Measurements from ENCODE around the gene NPY.
"Not testable (repeated sequence)": the region's sequence is repeated elsewhere in the genome, so short reads cannot be mapped to it uniquely, and the experiment has no call there.

NPY gene

GRCh38 chr7:24283897-24284698, at the start of gene NPY:
NPY (plus strand) TSS chr7:24284190; CDS start chr7:24285241, 1,051 bp downstream.
- DNase-seq: no peak

- DNase-seq: no peak
These were observed 44.7 kb upstream of the NPY start for GRCh38 chr7:24239260-24239659.

GRCh38 chr7:24241206-24241605, 42.8 kb upstream of the NPY start:
- no peak for DNase-seq

GRCh38 chr7:24244554-24244953, 39.4 kb upstream of the NPY start:
- no peak for DNase-seq

- DNase-seq: no peak
These were observed 38.6 kb upstream of the NPY start for GRCh38 chr7:24245362-24245761.

- no peak for DNase-seq
These were observed 34.7 kb upstream of the NPY start for GRCh38 chr7:24249266-24249665.

GRCh38 chr7:24251568-24251967, 32.4 kb upstream of the NPY start:
- DNase-seq: no peak

- no peak for DNase-seq
These were observed 28.9 kb upstream of the NPY start for GRCh38 chr7:24255139-24255538.

- DNase-seq: not testable (repeated sequence)
These were observed 25.7 kb upstream of the NPY start for GRCh38 chr7:24258324-24258723.

GRCh38 chr7:24271938-24272337, 12.1 kb upstream of the NPY start:
- no peak for DNase-seq

GRCh38 chr7:24279512-24279911, 4.5 kb upstream of the NPY start:
- no peak for DNase-seq

GRCh38 chr7:24283554-24283896, 465 bp upstream of the NPY start:
- DNase-seq: no peak

GRCh38 chr7:24284699-24285506, 913 bp downstream of the NPY start:
- DNase-seq: no peak

GRCh38 chr7:24290004-24290641, 6.1 kb downstream of the NPY start:
- peak; percentile 35 for DNase-seq

GRCh38 chr7:24291271-24291670, 7.3 kb downstream of the NPY start:
- no peak for DNase-seq

- no peak for DNase-seq
These were observed 13.4 kb downstream of the NPY start for GRCh38 chr7:24297362-24297761.

- DNase-seq: no peak
These were observed 14.7 kb downstream of the NPY start for GRCh38 chr7:24298696-24299095.

- no peak for DNase-seq
These were observed 15.2 kb downstream of the NPY start for GRCh38 chr7:24299192-24299591.

- DNase-seq: no peak
These were observed 17.7 kb downstream of the NPY start for GRCh38 chr7:24301703-24302102.

GRCh38 chr7:24304494-24305095, 20.6 kb downstream of the NPY start:
- DNase-seq: no peak

GRCh38 chr7:24307326-24307725, 23.3 kb downstream of the NPY start:
- no peak for DNase-seq

- no peak for DNase-seq
These were observed 28.6 kb downstream of the NPY start for GRCh38 chr7:24312588-24312987.

GRCh38 chr7:24313777-24314176, 29.8 kb downstream of the NPY start:
- no peak for DNase-seq
